HEK293 (cell line): ENCODE measurements around the gene SLC25A44.
A peak's percentile ranks its signal among the peaks of the same experiment; 100 is the strongest.

Source experiments
- KLF9 ChIP-seq: fragments of 450-650 bp; formaldehyde crosslinking; IDR thresholded peaks from 2 replicates; pipeline ENCODE4 v1.5.1; 2016; ENCODE audit warnings: missing biosample characterization, missing genetic modification characterization, low read depth
- PRDM2 ChIP-seq: fragments of 450-650 bp; formaldehyde crosslinking; IDR thresholded peaks from 2 replicates; pipeline ENCODE4 v1.5.1; 2016; ENCODE audit warnings: missing biosample characterization, missing genetic modification characterization, borderline replicate concordance
- REPIN1 ChIP-seq: fragments of 450-650 bp; formaldehyde crosslinking; IDR thresholded peaks from 2 replicates; pipeline ENCODE4 v1.5.1; 2017; ENCODE audit warnings: missing biosample characterization, missing genetic modification characterization, low read depth
- WT1 ChIP-seq: fragments of 450-650 bp; formaldehyde crosslinking; IDR thresholded peaks from 2 replicates; pipeline ENCODE4 v1.5.1; 2016; ENCODE audit warnings: missing biosample characterization, missing genetic modification characterization
- ZBTB8A ChIP-seq: fragments of 450-650 bp; formaldehyde crosslinking; IDR thresholded peaks from 2 replicates; pipeline ENCODE4 v1.5.1; 2016; ENCODE audit warnings: missing biosample characterization, missing genetic modification characterization
- ZNF10 ChIP-seq: fragments of 450-650 bp; formaldehyde crosslinking; IDR thresholded peaks from 2 replicates; pipeline ENCODE4 v1.5.1; 2017; ENCODE audit warnings: missing biosample characterization, missing genetic modification characterization
- ZNF18 ChIP-seq: fragments of 450-650 bp; formaldehyde crosslinking; IDR thresholded peaks from 2 replicates; pipeline ENCODE4 v1.5.1; 2016; ENCODE audit warnings: missing biosample characterization, missing genetic modification characterization
- ZNF24 ChIP-seq: fragments of 450-650 bp; formaldehyde crosslinking; IDR thresholded peaks from 2 replicates; pipeline ENCODE4 v1.5.1; 2016; ENCODE audit warnings: missing biosample characterization, missing genetic modification characterization
- ZNF266 ChIP-seq: fragments of 450-650 bp; formaldehyde crosslinking; IDR thresholded peaks from 2 replicates; pipeline ENCODE4 v1.5.1; 2016; ENCODE audit warnings: missing biosample characterization, missing genetic modification characterization, low read depth
- ZNF274 ChIP-seq, 2 experiments: fragments of 200-500 bp in 1 of 2; fragments of 450-650 bp in 1 of 2; sonication (Bioruptor generic) in 1 of 2; formaldehyde crosslinking in 1 of 2; IDR thresholded peaks; 2 replicates each; pipeline versions ENCODE4 v1.5.1 to v1.6.1; 2014 to 2016; ENCODE audit warnings: borderline replicate concordance in 1 of 2, inconsistent platforms in 1 of 2, low read length in 1 of 2, missing biosample characterization in 1 of 2, missing genetic modification characterization in 1 of 2
- ZNF335 ChIP-seq: fragments of 450-650 bp; formaldehyde crosslinking; conservative IDR thresholded peaks from 2 replicates; pipeline ENCODE4 v1.5.1; 2016; ENCODE audit warnings: missing biosample characterization, missing genetic modification characterization
- ZNF423 ChIP-seq: fragments of 450-650 bp; formaldehyde crosslinking; IDR thresholded peaks from 2 replicates; pipeline ENCODE4 v1.5.1; 2016; ENCODE audit warnings: missing biosample characterization, missing genetic modification characterization
- ZNF426 ChIP-seq: fragments of 450-650 bp; formaldehyde crosslinking; IDR thresholded peaks from 2 replicates; pipeline ENCODE4 v1.5.1; 2017; ENCODE audit warnings: missing biosample characterization, missing genetic modification characterization, mild to moderate bottlenecking, inconsistent platforms, moderate library complexity
- ZNF561 ChIP-seq: fragments of 450-650 bp; IDR thresholded peaks from 2 replicates; pipeline ENCODE4 v1.5.1; 2018; ENCODE audit warnings: missing biosample characterization, missing genetic modification characterization, borderline replicate concordance
- ZNF600 ChIP-seq: fragments of 450-650 bp; formaldehyde crosslinking; IDR thresholded peaks from 2 replicates; pipeline ENCODE4 v1.5.1; 2016; ENCODE audit warnings: missing biosample characterization, missing genetic modification characterization
- TF ChIP-seq, protein P1 (sequence below): fragments of 450-650 bp; formaldehyde crosslinking; IDR thresholded peaks from 2 replicates; pipeline ENCODE4 v1.5.1; 2017; ENCODE audit warnings: missing biosample characterization, missing genetic modification characterization
- TF ChIP-seq, protein P2 (sequence below): fragments of 450-650 bp; formaldehyde crosslinking; IDR thresholded peaks from 2 replicates; pipeline ENCODE4 v1.5.1; 2016; ENCODE audit warnings: missing biosample characterization, missing genetic modification characterization
- TF ChIP-seq, protein P3 (sequence below): fragments of 450-650 bp; formaldehyde crosslinking; conservative IDR thresholded peaks from 2 replicates; pipeline ENCODE4 v1.5.1; 2016; ENCODE audit warnings: low read depth, missing biosample characterization, missing genetic modification characterization
- TF ChIP-seq, protein P4 (sequence below): fragments of 450-650 bp; IDR thresholded peaks from 2 replicates; pipeline ENCODE4 v1.5.1; 2018; ENCODE audit warnings: missing biosample characterization, mild to moderate bottlenecking, missing genetic modification characterization

The SLC25A44 gene

GRCh38 chr1:156212833-156213643, 19.1 kb downstream of the SLC25A44 start, which contains the start of gene PMF1 (continued):
- peak; percentile 68; the same call in 1 of the 2 replicates for TF ChIP-seq ZNF24 (tag by site-specific recombination)
- no peak; the same call in 1 of the 2 replicates for TF ChIP-seq ZNF423 (tag by site-specific recombination)
- peak; percentile 67; the same call in 1 of the 2 replicates for TF ChIP-seq ZNF600 (tag by site-specific recombination)
- peak; percentile 97 for TF ChIP-seq ZNF335
- TF ChIP-seq ZBTB8A (tag by site-specific recombination): peak; percentile 44; the same call in 1 of the 2 replicates
- TF ChIP-seq PRDM2: no peak
- TF ChIP-seq ZNF266 (tag by site-specific recombination): no peak
- TF ChIP-seq, protein P1, sequence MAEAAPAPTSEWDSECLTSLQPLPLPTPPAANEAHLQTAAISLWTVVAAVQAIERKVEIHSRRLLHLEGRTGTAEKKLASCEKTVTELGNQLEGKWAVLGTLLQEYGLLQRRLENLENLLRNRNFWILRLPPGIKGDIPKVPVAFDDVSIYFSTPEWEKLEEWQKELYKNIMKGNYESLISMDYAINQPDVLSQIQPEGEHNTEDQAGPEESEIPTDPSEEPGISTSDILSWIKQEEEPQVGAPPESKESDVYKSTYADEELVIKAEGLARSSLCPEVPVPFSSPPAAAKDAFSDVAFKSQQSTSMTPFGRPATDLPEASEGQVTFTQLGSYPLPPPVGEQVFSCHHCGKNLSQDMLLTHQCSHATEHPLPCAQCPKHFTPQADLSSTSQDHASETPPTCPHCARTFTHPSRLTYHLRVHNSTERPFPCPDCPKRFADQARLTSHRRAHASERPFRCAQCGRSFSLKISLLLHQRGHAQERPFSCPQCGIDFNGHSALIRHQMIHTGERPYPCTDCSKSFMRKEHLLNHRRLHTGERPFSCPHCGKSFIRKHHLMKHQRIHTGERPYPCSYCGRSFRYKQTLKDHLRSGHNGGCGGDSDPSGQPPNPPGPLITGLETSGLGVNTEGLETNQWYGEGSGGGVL: no peak
- peak; percentile 87 for TF ChIP-seq KLF9
- TF ChIP-seq WT1: peak; percentile 50
- TF ChIP-seq, protein P2, sequence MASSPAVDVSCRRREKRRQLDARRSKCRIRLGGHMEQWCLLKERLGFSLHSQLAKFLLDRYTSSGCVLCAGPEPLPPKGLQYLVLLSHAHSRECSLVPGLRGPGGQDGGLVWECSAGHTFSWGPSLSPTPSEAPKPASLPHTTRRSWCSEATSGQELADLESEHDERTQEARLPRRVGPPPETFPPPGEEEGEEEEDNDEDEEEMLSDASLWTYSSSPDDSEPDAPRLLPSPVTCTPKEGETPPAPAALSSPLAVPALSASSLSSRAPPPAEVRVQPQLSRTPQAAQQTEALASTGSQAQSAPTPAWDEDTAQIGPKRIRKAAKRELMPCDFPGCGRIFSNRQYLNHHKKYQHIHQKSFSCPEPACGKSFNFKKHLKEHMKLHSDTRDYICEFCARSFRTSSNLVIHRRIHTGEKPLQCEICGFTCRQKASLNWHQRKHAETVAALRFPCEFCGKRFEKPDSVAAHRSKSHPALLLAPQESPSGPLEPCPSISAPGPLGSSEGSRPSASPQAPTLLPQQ (tag by site-specific recombination): peak; percentile 62; the same call in 1 of the 2 replicates
- TF ChIP-seq, protein P3, sequence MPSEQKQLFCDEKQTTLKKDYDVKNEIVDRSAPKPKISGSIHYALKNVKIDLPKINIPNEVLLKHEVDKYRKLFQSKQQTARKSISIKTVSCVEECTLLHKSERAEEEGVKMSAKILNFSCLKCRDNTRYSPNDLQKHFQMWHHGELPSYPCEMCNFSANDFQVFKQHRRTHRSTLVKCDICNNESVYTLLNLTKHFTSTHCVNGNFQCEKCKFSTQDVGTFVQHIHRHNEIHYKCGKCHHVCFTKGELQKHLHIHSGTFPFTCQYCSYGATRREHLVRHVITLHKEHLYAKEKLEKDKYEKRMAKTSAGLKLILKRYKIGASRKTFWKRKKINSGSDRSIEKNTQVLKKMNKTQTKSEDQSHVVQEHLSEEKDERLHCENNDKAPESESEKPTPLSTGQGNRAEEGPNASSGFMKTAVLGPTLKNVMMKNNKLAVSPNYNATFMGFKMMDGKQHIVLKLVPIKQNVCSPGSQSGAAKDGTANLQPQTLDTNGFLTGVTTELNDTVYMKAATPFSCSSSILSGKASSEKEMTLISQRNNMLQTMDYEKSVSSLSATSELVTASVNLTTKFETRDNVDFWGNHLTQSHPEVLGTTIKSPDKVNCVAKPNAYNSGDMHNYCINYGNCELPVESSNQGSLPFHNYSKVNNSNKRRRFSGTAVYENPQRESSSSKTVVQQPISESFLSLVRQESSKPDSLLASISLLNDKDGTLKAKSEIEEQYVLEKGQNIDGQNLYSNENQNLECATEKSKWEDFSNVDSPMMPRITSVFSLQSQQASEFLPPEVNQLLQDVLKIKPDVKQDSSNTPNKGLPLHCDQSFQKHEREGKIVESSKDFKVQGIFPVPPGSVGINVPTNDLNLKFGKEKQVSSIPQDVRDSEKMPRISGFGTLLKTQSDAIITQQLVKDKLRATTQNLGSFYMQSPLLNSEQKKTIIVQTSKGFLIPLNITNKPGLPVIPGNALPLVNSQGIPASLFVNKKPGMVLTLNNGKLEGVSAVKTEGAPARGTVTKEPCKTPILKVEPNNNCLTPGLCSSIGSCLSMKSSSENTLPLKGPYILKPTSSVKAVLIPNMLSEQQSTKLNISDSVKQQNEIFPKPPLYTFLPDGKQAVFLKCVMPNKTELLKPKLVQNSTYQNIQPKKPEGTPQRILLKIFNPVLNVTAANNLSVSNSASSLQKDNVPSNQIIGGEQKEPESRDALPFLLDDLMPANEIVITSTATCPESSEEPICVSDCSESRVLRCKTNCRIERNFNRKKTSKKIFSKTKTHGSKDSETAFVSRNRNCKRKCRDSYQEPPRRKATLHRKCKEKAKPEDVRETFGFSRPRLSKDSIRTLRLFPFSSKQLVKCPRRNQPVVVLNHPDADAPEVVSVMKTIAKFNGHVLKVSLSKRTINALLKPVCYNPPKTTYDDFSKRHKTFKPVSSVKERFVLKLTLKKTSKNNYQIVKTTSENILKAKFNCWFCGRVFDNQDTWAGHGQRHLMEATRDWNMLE (tag by site-specific recombination): peak; percentile 36; the same call in 1 of the 2 replicates
- TF ChIP-seq REPIN1 (tag by site-specific recombination): no peak
- no peak for TF ChIP-seq ZNF18 (tag by site-specific recombination)
- no peak for TF ChIP-seq ZNF274 (IDR thresholded peaks at IDR 0.05; ENCODE audit: low read length)
- no peak for TF ChIP-seq ZNF274 (tag by site-specific recombination; IDR thresholded peaks at IDR 0.05; ENCODE audit: borderline replicate concordance)
- TF ChIP-seq ZNF426 (tag by site-specific recombination): no peak
- TF ChIP-seq, protein P4, sequence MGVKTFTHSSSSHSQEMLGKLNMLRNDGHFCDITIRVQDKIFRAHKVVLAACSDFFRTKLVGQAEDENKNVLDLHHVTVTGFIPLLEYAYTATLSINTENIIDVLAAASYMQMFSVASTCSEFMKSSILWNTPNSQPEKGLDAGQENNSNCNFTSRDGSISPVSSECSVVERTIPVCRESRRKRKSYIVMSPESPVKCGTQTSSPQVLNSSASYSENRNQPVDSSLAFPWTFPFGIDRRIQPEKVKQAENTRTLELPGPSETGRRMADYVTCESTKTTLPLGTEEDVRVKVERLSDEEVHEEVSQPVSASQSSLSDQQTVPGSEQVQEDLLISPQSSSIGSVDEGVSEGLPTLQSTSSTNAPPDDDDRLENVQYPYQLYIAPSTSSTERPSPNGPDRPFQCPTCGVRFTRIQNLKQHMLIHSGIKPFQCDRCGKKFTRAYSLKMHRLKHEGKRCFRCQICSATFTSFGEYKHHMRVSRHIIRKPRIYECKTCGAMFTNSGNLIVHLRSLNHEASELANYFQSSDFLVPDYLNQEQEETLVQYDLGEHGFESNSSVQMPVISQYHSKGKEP (tag by site-specific recombination): no peak
- TF ChIP-seq ZNF10 (tag by site-specific recombination): peak; percentile 99
- peak; percentile 74; the same call in 1 of the 2 replicates for TF ChIP-seq ZNF561 (tag by site-specific recombination)
